SK-N-SH treated with all-trans-retinoic acid at 6 μM for 48 hours (cell line): ENCODE measurements around the gene EPOP.

Experiments used
- ATAC-seq: fragments of 200-7000 bp; cut with Tn5 transposase; 3 replicates; pipeline ENCODE4 v1.9.1; 2020; ENCODE audit warnings: mild to moderate bottlenecking, moderate library complexity
- ARNTL ChIP-seq: fragments of 450-650 bp; formaldehyde crosslinking; IDR thresholded peaks from 2 replicates; pipeline ENCODE4 v1.5.0; 2020; ENCODE audit warnings: low read depth, mild to moderate bottlenecking, moderate library complexity, borderline replicate concordance
- BACH2 ChIP-seq: fragments of 250-450 bp; sonication (Bioruptor Pico); IDR thresholded peaks from 2 replicates; pipeline ENCODE4 v1.9.0; 2021; ENCODE audit warnings: mild to moderate bottlenecking, borderline replicate concordance
- CSDC2 ChIP-seq: fragments of 250-450 bp; sonication (Bioruptor Pico); IDR thresholded peaks from 2 replicates; pipeline ENCODE4 v1.5.0; 2020; ENCODE audit warnings: mild to moderate bottlenecking, moderate library complexity
- ESRRG ChIP-seq: fragments of 250-450 bp; sonication (Bioruptor Pico); IDR thresholded peaks from 2 replicates; pipeline ENCODE4 v1.6.1; 2021; ENCODE audit warnings: mild to moderate bottlenecking
- GLIS3 ChIP-seq: fragments of 250-450 bp; sonication (Bioruptor Pico); IDR thresholded peaks from 2 replicates; pipeline ENCODE4 v1.5.0; 2020; ENCODE audit warnings: mild to moderate bottlenecking, moderate library complexity
- ISL1 ChIP-seq: fragments of 250-450 bp; sonication (Bioruptor Pico); IDR thresholded peaks from 2 replicates; pipeline ENCODE4 v2.1.2; 2022; ENCODE audit warnings: mild to moderate bottlenecking, moderate library complexity
- PPARA ChIP-seq: fragments of 250-450 bp; sonication (Bioruptor Pico); IDR thresholded peaks from 2 replicates; pipeline ENCODE4 v1.5.0; 2020; ENCODE audit warnings: mild to moderate bottlenecking, borderline replicate concordance
- RARB ChIP-seq: fragments of 250-450 bp; sonication (Bioruptor Pico); IDR thresholded peaks from 2 replicates; pipeline ENCODE4 v1.8.0; 2021; ENCODE audit warnings: mild to moderate bottlenecking, moderate library complexity
- SNAI2 ChIP-seq: fragments of 250-450 bp; sonication (Bioruptor Pico); IDR thresholded peaks from 2 replicates; pipeline ENCODE4 v1.5.0; 2020; ENCODE audit warnings: mild to moderate bottlenecking, moderate library complexity
- TCF4 ChIP-seq: fragments of 250-450 bp; sonication (Bioruptor Pico); IDR thresholded peaks from 2 replicates; pipeline ENCODE4 v1.8.0; 2021; ENCODE audit warnings: mild to moderate bottlenecking, moderate library complexity, borderline replicate concordance
- TOX ChIP-seq: fragments of 250-450 bp; sonication (Bioruptor Pico); IDR thresholded peaks from 2 replicates; pipeline ENCODE4 v1.8.0; 2021; ENCODE audit warnings: mild to moderate bottlenecking, moderate library complexity, borderline replicate concordance
- ZC3H10 ChIP-seq: fragments of 250-450 bp; sonication (Bioruptor Pico); IDR thresholded peaks from 2 replicates; pipeline ENCODE4 v1.5.1; 2021; ENCODE audit warnings: mild to moderate bottlenecking, moderate library complexity
- ZFP3 ChIP-seq: fragments of 250-450 bp; sonication (Bioruptor Pico); IDR thresholded peaks from 2 replicates; pipeline ENCODE4 v1.5.0; 2020; ENCODE audit warnings: mild to moderate bottlenecking, moderate library complexity
- ZFP30 ChIP-seq: fragments of 450-650 bp; formaldehyde crosslinking; IDR thresholded peaks from 2 replicates; pipeline ENCODE4 v1.5.0; 2022; ENCODE audit warnings: mild to moderate bottlenecking, moderate library complexity
- ZNF565 ChIP-seq: fragments of 450-650 bp; formaldehyde crosslinking; conservative IDR thresholded peaks from 2 replicates; pipeline ENCODE4 v1.5.0; 2020; ENCODE audit warnings: low read depth, mild to moderate bottlenecking, moderate library complexity
- ZNF70 ChIP-seq: fragments of 450-650 bp; formaldehyde crosslinking; IDR thresholded peaks from 2 replicates; pipeline ENCODE4 v1.5.0; 2020; ENCODE audit warnings: mild to moderate bottlenecking, moderate library complexity
- ZNF8 ChIP-seq: fragments of 450-650 bp; formaldehyde crosslinking; IDR thresholded peaks from 2 replicates; pipeline ENCODE4 v1.5.0; 2020; ENCODE audit warnings: mild to moderate bottlenecking, moderate library complexity
- TF ChIP-seq, protein P1 (sequence below): fragments of 250-450 bp; sonication (Bioruptor Pico); IDR thresholded peaks from 2 replicates; pipeline ENCODE4 v1.5.1; 2021; ENCODE audit warnings: mild to moderate bottlenecking, moderate library complexity
- TF ChIP-seq, protein P2 (sequence below): fragments of 250-450 bp; sonication (Bioruptor Pico); IDR thresholded peaks from 2 replicates; pipeline ENCODE4 v1.5.1; 2020; ENCODE audit warnings: low read depth, mild to moderate bottlenecking, moderate library complexity
- TF ChIP-seq, protein P3 (sequence below): fragments of 250-450 bp; sonication (Bioruptor Pico); IDR thresholded peaks from 2 replicates; pipeline ENCODE4 v1.8.0; 2021; ENCODE audit warnings: low read depth, mild to moderate bottlenecking, moderate library complexity, borderline replicate concordance
- TF ChIP-seq, protein P4 (sequence below): fragments of 250-450 bp; sonication (Bioruptor Pico); IDR thresholded peaks from 2 replicates; pipeline ENCODE4 v1.8.0; 2020; ENCODE audit warnings: mild to moderate bottlenecking, moderate library complexity, borderline replicate concordance
- TF ChIP-seq, protein P5 (sequence below): fragments of 250-450 bp; sonication (Bioruptor Pico); IDR thresholded peaks from 2 replicates; pipeline ENCODE4 v1.5.0; 2020; ENCODE audit warnings: mild to moderate bottlenecking, moderate library complexity

Gene EPOP

DNA sequence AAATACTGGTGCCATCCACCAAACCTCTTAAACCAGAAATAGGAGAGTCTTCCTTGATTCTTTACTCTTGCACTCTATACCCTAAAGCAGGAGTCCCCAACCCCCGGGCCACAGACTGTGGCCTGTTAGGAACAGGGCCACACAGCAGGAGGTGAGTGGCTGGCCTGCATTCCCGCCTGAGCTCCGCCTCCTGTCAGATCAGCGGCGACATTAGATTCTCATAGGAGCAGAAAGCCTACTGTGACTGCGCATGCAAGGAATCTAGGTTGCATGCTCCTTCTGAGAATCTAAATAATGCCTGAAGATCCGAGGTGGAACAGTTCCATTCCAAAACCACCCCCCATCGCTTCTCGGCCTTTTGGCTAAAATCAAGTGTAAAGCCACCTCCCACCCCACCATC lies 38.7 kb downstream of the EPOP start:
- TF ChIP-seq CSDC2 (CRISPR knock-in tag) (no peak), ZC3H10 (CRISPR knock-in tag) (no peak), ESRRG (CRISPR knock-in tag) (no peak), ZNF565 (CRISPR knock-in tag) (no peak), RARB (CRISPR knock-in tag) (no peak), GLIS3 (CRISPR knock-in tag) (no peak), SNAI2 (no peak), BACH2 (CRISPR knock-in tag) (no peak), PPARA (CRISPR knock-in tag) (no peak)
- TF ChIP-seq, protein P1, sequence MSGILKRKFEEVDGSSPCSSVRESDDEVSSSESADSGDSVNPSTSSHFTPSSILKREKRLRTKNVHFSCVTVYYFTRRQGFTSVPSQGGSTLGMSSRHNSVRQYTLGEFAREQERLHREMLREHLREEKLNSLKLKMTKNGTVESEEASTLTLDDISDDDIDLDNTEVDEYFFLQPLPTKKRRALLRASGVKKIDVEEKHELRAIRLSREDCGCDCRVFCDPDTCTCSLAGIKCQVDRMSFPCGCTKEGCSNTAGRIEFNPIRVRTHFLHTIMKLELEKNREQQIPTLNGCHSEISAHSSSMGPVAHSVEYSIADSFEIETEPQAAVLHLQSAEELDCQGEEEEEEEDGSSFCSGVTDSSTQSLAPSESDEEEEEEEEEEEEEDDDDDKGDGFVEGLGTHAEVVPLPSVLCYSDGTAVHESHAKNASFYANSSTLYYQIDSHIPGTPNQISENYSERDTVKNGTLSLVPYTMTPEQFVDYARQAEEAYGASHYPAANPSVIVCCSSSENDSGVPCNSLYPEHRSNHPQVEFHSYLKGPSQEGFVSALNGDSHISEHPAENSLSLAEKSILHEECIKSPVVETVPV (CRISPR knock-in tag): no peak
- no peak for ATAC-seq

DNA sequence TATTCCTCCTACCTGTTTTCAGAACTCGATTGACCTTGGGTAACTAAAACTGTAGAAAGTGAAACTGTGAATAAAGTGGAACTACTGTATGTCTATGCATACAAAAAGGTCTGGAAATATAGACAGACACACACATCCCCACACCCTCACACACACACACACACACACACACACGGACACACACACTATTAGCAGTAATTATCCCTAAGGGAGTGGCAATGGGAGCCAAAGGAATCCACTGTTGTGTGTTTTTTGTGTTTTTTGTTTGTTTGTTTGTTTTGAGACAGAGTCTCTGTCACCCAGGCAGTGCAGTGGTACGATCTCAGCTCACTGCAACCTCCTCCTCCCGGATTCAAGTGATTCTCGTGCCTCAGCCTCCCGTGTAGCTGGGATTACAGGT lies 42.4 kb downstream of the EPOP start:
- ATAC-seq: no peak

More for the DNA sequence above, 42.4 kb downstream of the EPOP start:
- TF ChIP-seq ZC3H10 (CRISPR knock-in tag): no peak
- TF ChIP-seq, protein P2, sequence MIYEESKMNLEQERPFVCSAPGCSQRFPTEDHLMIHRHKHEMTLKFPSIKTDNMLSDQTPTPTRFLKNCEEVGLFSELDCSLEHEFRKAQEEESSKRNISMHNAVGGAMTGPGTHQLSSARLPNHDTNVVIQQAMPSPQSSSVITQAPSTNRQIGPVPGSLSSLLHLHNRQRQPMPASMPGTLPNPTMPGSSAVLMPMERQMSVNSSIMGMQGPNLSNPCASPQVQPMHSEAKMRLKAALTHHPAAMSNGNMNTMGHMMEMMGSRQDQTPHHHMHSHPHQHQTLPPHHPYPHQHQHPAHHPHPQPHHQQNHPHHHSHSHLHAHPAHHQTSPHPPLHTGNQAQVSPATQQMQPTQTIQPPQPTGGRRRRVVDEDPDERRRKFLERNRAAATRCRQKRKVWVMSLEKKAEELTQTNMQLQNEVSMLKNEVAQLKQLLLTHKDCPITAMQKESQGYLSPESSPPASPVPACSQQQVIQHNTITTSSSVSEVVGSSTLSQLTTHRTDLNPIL (CRISPR knock-in tag): no peak
- TF ChIP-seq GLIS3 (CRISPR knock-in tag): no peak
- TF ChIP-seq BACH2 (CRISPR knock-in tag): no peak
- no peak for TF ChIP-seq TOX (CRISPR knock-in tag)
- TF ChIP-seq, protein P3, sequence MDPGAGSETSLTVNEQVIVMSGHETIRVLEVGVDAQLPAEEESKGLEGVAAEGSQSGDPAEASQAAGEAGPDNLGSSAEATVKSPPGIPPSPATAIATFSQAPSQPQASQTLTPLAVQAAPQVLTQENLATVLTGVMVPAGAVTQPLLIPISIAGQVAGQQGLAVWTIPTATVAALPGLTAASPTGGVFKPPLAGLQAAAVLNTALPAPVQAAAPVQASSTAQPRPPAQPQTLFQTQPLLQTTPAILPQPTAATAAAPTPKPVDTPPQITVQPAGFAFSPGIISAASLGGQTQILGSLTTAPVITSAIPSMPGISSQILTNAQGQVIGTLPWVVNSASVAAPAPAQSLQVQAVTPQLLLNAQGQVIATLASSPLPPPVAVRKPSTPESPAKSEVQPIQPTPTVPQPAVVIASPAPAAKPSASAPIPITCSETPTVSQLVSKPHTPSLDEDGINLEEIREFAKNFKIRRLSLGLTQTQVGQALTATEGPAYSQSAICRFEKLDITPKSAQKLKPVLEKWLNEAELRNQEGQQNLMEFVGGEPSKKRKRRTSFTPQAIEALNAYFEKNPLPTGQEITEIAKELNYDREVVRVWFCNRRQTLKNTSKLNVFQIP (CRISPR knock-in tag): no peak
- TF ChIP-seq ISL1 (CRISPR knock-in tag): no peak
- no peak for TF ChIP-seq PPARA (CRISPR knock-in tag)
- no peak for TF ChIP-seq RARB (CRISPR knock-in tag)
- TF ChIP-seq ZFP30 (CRISPR knock-in tag): no peak
- TF ChIP-seq, protein P1 (CRISPR knock-in tag): no peak
- TF ChIP-seq ZFP3: no peak
- TF ChIP-seq ZNF8 (CRISPR knock-in tag): no peak
- no peak for TF ChIP-seq ARNTL (CRISPR knock-in tag)
- TF ChIP-seq, protein P4, sequence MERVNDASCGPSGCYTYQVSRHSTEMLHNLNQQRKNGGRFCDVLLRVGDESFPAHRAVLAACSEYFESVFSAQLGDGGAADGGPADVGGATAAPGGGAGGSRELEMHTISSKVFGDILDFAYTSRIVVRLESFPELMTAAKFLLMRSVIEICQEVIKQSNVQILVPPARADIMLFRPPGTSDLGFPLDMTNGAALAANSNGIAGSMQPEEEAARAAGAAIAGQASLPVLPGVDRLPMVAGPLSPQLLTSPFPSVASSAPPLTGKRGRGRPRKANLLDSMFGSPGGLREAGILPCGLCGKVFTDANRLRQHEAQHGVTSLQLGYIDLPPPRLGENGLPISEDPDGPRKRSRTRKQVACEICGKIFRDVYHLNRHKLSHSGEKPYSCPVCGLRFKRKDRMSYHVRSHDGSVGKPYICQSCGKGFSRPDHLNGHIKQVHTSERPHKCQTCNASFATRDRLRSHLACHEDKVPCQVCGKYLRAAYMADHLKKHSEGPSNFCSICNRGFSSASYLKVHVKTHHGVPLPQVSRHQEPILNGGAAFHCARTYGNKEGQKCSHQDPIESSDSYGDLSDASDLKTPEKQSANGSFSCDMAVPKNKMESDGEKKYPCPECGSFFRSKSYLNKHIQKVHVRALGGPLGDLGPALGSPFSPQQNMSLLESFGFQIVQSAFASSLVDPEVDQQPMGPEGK (CRISPR knock-in tag): no peak
- TF ChIP-seq, protein P5, sequence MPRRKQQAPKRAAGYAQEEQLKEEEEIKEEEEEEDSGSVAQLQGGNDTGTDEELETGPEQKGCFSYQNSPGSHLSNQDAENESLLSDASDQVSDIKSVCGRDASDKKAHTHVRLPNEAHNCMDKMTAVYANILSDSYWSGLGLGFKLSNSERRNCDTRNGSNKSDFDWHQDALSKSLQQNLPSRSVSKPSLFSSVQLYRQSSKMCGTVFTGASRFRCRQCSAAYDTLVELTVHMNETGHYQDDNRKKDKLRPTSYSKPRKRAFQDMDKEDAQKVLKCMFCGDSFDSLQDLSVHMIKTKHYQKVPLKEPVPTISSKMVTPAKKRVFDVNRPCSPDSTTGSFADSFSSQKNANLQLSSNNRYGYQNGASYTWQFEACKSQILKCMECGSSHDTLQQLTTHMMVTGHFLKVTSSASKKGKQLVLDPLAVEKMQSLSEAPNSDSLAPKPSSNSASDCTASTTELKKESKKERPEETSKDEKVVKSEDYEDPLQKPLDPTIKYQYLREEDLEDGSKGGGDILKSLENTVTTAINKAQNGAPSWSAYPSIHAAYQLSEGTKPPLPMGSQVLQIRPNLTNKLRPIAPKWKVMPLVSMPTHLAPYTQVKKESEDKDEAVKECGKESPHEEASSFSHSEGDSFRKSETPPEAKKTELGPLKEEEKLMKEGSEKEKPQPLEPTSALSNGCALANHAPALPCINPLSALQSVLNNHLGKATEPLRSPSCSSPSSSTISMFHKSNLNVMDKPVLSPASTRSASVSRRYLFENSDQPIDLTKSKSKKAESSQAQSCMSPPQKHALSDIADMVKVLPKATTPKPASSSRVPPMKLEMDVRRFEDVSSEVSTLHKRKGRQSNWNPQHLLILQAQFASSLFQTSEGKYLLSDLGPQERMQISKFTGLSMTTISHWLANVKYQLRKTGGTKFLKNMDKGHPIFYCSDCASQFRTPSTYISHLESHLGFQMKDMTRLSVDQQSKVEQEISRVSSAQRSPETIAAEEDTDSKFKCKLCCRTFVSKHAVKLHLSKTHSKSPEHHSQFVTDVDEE: no peak
- no peak for TF ChIP-seq TCF4
- TF ChIP-seq CSDC2 (CRISPR knock-in tag): no peak
- no peak for TF ChIP-seq ESRRG (CRISPR knock-in tag)
- TF ChIP-seq ZNF70 (CRISPR knock-in tag): no peak
- TF ChIP-seq, all 23 proteins: peak for 0
